Keratinocyte (primary cell): ENCODE measurements around the gene GSTA1. TPM values are rescaled to one million over a fixed set of nuclear protein-coding genes. Genes with fewer than 3 reads are reported as not detected.
"Not testable (repeated sequence)": the region's sequence is repeated elsewhere in the genome, so short reads cannot be mapped to it uniquely, and the experiment has no call there.

ENCODE experiments used
- DNase-seq: peaks from one replicate; pipeline ENCODE4 v3.0.0-alpha.2; 2011; ENCODE audit warnings: low read depth, missing footprints, low spot score
- FAIRE-seq: peaks from 2 replicates; lab custom pipeline; 2011; peaks lifted over from hg19 to GRCh38; lab: Jason Lieb, UNC
- H2AFZ ChIP-seq: 2 replicates; pipeline ENCODE4 v1.6.0; 2012; ENCODE audit warnings: low read length, control low read depth, inconsistent platforms; ENCODE audit not compliant: control insufficient read depth
- H3K27ac ChIP-seq: 2 replicates; pipeline ENCODE4 v1.5.1; 2011; ENCODE audit warnings: low read length; ENCODE audit not compliant: control insufficient read depth, insufficient read depth
- H3K27me3 ChIP-seq: 3 replicates; pipeline ENCODE4 v1.6.0; 2011; ENCODE audit warnings: low read length; ENCODE audit not compliant: control insufficient read depth, insufficient read depth; ENCODE audit errors: extremely low read depth
- H3K36me3 ChIP-seq, 2 experiments: 2 replicates in 1 of 2; 3 replicates in 1 of 2; pipeline ENCODE4 v1.5.1; 2011; ENCODE audit warnings: low read length in 2 of 2, mild to moderate bottlenecking in 1 of 2; ENCODE audit not compliant: control insufficient read depth in 2 of 2, insufficient read depth in 2 of 2; ENCODE audit errors: extremely low read depth in 1 of 2
- H3K4me1 ChIP-seq: 3 replicates; pipeline ENCODE4 v1.5.1; 2011; ENCODE audit warnings: low read length; ENCODE audit not compliant: control insufficient read depth, insufficient read depth; ENCODE audit errors: extremely low read depth
- H3K4me2 ChIP-seq: 3 replicates; pipeline ENCODE4 v1.6.0; 2011; ENCODE audit warnings: low read depth, low read length; ENCODE audit not compliant: control insufficient read depth, insufficient read depth; ENCODE audit errors: extremely low read depth
- H3K4me3 ChIP-seq, 3 experiments: fragments of 200-600 bp in 1 of 3; sonication (generic) in 1 of 3; 2 replicates in 2 of 3; 3 replicates in 1 of 3; pipeline ENCODE4 v1.5.1; 2011 to 2016; ENCODE audit warnings: low read length in 3 of 3, mild to moderate bottlenecking in 3 of 3, control low read depth in 2 of 3, inconsistent platforms in 1 of 3, low read depth in 1 of 3, mixed read lengths in 1 of 3, mixed run types in 1 of 3, moderate library complexity in 1 of 3; ENCODE audit not compliant: control insufficient read depth in 2 of 3, insufficient read depth in 2 of 3; ENCODE audit errors: extremely low read depth in 1 of 3
- H3K79me2 ChIP-seq: 2 replicates; pipeline ENCODE4 v1.6.0; 2012; ENCODE audit warnings: low read length; ENCODE audit not compliant: control insufficient read depth, insufficient read depth
- H3K9ac ChIP-seq: 3 replicates; pipeline ENCODE4 v1.6.0; 2011; ENCODE audit warnings: low read length; ENCODE audit not compliant: control insufficient read depth, insufficient read depth; ENCODE audit errors: extremely low read depth
- H3K9me1 ChIP-seq: 3 replicates; pipeline ENCODE4 v1.6.0; 2011; ENCODE audit warnings: low read length; ENCODE audit not compliant: control insufficient read depth, insufficient read depth; ENCODE audit errors: extremely low read depth
- H3K9me3 ChIP-seq: 2 replicates; pipeline ENCODE4 v1.5.1; 2012; ENCODE audit warnings: low read depth, low read length; ENCODE audit not compliant: control insufficient read depth
- H4K20me1 ChIP-seq: 3 replicates; pipeline ENCODE4 v1.6.0; 2011; ENCODE audit warnings: low read length; ENCODE audit not compliant: control insufficient read depth, insufficient read depth; ENCODE audit errors: extremely low read depth
- EZH2 ChIP-seq: IDR thresholded peaks from one replicate; pipeline ENCODE4 v1.6.1; 2012; ENCODE audit warnings: inconsistent platforms, mild to moderate bottlenecking, low read length, moderate library complexity
- dilution Hi-C: fragments of 300-500 bp; cut with MboI; formaldehyde crosslinking; loops from one replicate; pipeline ENCODE4 v1.7.0; 2020; ENCODE audit warnings: low sequenced_read_pairs; ENCODE audit not compliant: extremely low pct_ligation_motif_present
- polyA plus RNA-seq, 5 experiments: library from polyadenylated mRNA; depleted of rRNA in 3 of 5; stranded (reverse) in 3 of 5; stranded (forward) in 1 of 5; unstranded in 1 of 5; fragments of >200 nt; gene quantifications; 1 replicate in 1 of 5; 2 replicates in 3 of 5; 3 replicates in 1 of 5; pipeline versions ENCODE4 v1.2.1 to v1.2.3, GENCODE V29; 2011 to 2012; ENCODE audit warnings: missing spikeins in 2 of 5, low read depth in 1 of 5, low replicate concordance in 1 of 5
- TF ChIP-seq, protein P1 (sequence below), 3 experiments: IDR thresholded peaks in 1 of 3; conservative IDR thresholded peaks in 1 of 3; optimal IDR thresholded peaks in 1 of 3; 2 replicates in 2 of 3; 3 replicates in 1 of 3; pipeline versions ENCODE3 to v1.5.1; 2011; ENCODE audit warnings: low read length in 3 of 3, mild to moderate bottlenecking in 3 of 3, moderate library complexity in 2 of 3, control low read depth in 1 of 3, inconsistent platforms in 1 of 3; ENCODE audit not compliant: insufficient read depth in 2 of 3; ENCODE audit errors: extremely low read depth in 1 of 3

GSTA1 gene
- polyA plus RNA-seq, 1 donor (not counting 4 experiments of a cell fraction or from before 2014, with no cell fraction given) = not detected

DNA sequence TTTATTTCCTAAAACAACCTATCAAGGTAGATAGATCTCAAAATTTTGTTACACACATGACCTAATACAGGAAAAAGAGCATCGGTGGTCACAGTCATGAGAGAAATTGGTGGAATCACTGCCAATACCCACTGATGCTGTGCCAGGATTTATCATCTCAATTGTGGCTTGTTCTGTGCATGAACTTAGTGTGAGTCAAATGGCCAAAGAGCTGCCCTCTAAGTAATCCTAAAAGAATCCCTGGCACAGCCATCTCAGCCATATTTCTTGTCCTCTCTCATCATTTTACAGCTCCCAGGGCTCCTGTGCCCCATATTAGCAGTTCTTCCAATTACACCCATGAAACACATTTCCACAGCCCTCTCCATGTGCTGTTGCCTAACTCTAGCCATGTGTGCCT lies 30.9 kb upstream of the GSTA1 start:
- H3K79me2 ChIP-seq = no peaks in the 10 kb centered on the region
- H3K27ac ChIP-seq = no peak overlapping the region
- no peaks in the 10 kb centered on the region for H4K20me1 ChIP-seq
- TF ChIP-seq EZH2 = no peak
- TF ChIP-seq, protein P1, sequence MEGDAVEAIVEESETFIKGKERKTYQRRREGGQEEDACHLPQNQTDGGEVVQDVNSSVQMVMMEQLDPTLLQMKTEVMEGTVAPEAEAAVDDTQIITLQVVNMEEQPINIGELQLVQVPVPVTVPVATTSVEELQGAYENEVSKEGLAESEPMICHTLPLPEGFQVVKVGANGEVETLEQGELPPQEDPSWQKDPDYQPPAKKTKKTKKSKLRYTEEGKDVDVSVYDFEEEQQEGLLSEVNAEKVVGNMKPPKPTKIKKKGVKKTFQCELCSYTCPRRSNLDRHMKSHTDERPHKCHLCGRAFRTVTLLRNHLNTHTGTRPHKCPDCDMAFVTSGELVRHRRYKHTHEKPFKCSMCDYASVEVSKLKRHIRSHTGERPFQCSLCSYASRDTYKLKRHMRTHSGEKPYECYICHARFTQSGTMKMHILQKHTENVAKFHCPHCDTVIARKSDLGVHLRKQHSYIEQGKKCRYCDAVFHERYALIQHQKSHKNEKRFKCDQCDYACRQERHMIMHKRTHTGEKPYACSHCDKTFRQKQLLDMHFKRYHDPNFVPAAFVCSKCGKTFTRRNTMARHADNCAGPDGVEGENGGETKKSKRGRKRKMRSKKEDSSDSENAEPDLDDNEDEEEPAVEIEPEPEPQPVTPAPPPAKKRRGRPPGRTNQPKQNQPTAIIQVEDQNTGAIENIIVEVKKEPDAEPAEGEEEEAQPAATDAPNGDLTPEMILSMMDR (optimal IDR thresholded peaks at IDR 0.05 in 1 of 3, IDR thresholded peaks at IDR 0.05 in 1 of 3, conservative IDR thresholded peaks at IDR 0.05 in 1 of 3; ENCODE audit: extremely low read depth in 1 of 3, insufficient read depth in 2 of 3, low read length in 3 of 3) = no peak
- no peak overlapping the region for H3K4me3 ChIP-seq
- no peaks in the 10 kb centered on the region for H3K9me1 ChIP-seq
- no peaks in the 10 kb centered on the region for H3K36me3 ChIP-seq
- no peak overlapping the region for H3K4me2 ChIP-seq
- H2AFZ ChIP-seq = no peak overlapping the region
- no peaks in the 10 kb centered on the region for H3K9me3 ChIP-seq
- dilution Hi-C loops = no loop called here
- H3K9ac ChIP-seq = no peak overlapping the region
- DNase-seq (no peak), FAIRE-seq (no peak)
- peaks cover 7% of the 10 kb centered on the region for H3K27me3 ChIP-seq
- no peaks in the 10 kb centered on the region for H3K4me1 ChIP-seq

DNA sequence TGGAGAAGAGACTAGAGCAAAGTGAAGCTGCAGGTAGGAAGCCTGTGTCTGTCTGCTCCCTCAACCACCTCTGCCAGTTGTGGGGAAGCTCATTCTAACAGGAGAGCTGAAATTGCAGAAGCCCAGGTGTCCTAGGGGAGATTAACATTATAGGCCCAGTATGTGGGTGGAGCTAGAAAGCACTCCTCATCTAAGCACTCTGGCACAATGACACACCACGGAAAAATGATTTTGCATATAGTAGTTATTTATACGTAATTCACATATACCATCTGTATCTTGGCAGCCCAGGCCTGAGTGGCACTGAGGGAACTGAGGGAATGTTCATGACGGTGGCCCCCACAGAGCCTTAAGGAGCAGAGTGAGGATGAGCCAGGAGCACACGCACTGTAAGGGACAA lies 27.3 kb upstream of the GSTA1 start:
- H3K9me1 ChIP-seq, H3K4me2 ChIP-seq, H3K27me3 ChIP-seq, FAIRE-seq, H3K9ac ChIP-seq, H2AFZ ChIP-seq, H3K79me2 ChIP-seq, dilution Hi-C loops, H3K36me3 ChIP-seq, H3K27ac ChIP-seq, H4K20me1 ChIP-seq, H3K4me1 ChIP-seq, DNase-seq, H3K9me3 ChIP-seq, H3K4me3 ChIP-seq: not testable (repeated sequence)
